HG03066 (cell line): ENCODE measurements around the gene VMO1.
A peak's percentile ranks its signal among the peaks of the same experiment; 100 is the strongest.

Experiments used
- ATAC-seq: cut with Tn5 transposase; IDR thresholded peaks from one replicate; pipeline ENCODE4 v1.9.1; 2021; ENCODE audit warnings: low read depth; ENCODE audit not compliant: unreplicated experiment

VMO1 gene, protein sequence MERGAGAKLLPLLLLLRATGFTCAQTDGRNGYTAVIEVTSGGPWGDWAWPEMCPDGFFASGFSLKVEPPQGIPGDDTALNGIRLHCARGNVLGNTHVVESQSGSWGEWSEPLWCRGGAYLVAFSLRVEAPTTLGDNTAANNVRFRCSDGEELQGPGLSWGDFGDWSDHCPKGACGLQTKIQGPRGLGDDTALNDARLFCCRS

DNA sequence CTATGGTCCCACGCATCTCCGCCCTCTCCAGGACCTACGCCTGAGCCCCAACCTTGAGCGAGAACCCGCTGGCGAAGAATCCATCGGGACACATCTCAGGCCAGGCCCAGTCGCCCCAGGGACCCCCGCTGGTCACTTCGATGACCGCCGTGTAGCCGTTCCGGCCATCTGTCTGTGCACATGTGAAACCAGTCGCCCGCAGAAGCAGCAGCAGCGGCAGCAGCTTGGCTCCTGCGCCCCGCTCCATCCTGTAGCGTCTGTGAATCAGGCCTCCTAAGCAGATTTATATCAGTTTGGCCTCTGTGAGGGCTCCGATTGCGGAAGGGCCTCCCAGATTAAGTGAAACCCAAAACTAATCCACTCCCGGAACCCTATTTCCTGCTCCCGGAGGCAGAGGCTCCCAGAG is at the start of gene VMO1:
TSS of gene VMO1 (minus strand) at position 259 of the 406 bp plus-strand sequence. CDS start at position 247, 12 bp downstream.
- ATAC-seq, result no peak

DNA sequence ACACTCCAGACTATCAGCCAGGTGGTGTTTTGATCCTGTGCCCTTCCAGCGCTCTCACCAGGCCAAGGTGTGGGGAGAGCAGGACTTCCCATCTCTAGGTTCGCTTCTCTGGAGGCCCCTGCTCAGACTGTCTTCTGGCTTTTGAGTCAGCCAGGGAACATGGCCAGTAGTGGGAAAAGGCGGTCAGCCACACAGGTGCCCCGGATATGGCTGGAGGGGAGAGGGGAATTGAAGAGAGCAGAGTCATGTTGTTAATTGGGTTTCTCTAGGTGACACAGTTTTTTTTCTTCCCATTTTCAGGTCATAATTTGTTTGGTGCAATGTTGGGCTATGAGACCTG is 48.5 kb upstream of the VMO1 start:
- no peak for ATAC-seq

DNA sequence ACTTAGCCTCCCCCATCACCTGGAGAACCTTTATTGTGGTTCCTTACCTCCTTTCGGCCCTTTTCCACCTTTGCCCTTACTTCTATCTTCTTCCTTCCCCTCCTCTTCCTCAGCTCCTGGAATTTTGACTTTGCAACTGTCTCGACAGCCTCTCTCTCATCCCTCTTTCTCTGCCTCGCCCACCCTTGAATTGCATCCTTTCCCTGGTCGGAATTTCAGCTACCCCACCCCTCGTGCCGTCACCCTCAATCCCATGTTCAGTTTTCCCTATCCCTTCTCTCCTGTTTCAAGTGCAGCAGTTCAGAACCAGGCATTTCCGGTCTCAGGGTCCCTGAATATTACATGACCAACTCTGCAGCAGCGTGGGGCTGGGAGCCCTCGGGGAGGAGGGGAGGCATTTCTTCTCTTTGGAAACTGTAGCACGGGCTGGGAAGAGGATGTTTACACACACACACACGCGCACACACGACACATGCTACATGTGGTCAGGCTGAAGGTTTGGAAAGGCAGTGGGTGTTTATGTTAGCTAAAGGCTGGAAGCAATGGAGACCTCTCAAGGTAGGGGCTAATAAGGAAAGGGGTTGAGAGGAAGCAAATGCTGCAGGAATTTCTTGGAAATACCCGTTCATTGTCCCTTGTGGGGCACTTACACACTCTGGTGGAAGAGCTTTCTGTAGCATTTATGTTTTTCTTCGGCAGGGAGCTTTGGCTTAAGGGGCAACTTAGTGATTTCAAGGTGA is 47.9 kb upstream of the VMO1 start:
- ATAC-seq, result no peak

DNA sequence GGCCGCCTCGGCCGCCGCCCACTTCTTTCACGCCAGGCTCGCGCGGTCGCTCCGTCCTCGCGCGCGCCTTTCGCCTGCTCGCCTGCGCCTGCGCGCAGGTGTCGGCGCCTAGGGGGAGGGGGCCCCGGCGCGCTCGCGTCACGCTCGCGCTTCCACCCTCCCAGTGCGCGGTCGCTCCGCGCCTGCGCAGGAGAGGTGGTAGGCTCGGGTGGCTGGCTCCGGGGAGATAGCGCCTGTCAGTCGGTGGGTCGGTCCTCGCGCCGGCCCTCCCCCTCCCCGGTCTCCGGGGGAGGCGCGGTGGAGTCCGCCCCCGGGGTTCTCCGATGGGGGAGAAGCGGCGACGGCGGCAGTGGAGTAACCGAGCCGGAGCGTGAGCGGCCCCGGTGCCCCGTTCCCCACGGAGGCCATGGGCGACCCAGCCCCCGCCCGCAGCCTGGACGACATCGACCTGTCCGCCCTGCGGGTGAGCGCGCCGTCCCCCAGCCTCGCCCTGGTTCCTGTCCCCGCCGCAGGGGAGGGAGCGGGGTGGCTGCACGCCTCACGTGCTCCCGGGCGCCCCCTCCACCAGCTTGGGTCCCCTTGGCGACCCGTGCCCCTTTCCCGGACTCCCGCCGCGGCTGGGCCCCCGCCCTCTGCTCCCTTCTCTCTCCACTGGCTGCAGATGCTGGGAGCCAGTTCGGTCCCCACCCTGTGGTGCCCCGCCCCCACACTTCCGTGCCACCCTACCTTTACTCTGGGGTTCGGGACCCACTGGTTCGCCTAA is 47.2 kb upstream of the VMO1 start, which contains the start of gene MINK1:
TSS of gene MINK1 (plus strand) at position 163 of the 763 bp plus-strand sequence. CDS start at position 407, 244 bp downstream.
- peak; percentile 74 for ATAC-seq

DNA sequence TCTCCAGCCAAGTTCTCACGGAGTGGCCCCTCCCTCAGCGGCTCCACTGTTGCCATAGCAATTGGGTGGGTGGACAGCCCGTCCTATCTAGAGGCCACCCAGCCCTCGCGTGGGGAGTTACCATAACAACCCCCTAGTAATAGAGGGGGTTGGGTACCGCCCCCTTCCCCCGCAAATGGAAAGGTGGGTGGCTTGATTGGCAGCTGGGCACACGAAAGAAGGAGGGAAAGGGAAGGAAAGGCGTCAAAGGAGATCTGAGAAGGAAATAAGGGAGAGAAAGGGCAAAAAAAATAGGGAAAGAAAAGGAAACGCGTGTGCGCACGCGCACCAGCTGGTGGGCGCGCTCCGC is 46.6 kb upstream of the VMO1 start:
- ATAC-seq, result peak; percentile 20

DNA sequence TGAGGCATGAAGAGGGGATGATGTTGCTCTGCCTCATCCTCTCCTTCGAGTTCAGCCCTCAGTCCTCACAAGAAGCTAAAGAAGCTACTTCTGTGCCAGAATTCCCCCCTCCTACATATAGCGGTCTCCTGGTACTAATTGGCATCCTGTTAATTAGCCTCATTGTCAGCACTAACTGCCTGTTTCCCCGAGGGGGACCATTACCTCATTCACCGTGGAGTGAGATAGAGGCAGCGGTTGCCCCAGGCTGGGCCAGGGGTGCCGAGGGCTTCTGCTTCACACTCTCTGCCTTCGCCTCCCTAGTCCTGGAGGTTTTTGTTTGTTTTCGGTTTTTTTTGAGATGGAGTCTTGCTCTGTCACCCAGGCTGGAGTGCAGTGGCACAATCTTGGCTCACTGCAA is 41.2 kb upstream of the VMO1 start:
- ATAC-seq, result no peak

DNA sequence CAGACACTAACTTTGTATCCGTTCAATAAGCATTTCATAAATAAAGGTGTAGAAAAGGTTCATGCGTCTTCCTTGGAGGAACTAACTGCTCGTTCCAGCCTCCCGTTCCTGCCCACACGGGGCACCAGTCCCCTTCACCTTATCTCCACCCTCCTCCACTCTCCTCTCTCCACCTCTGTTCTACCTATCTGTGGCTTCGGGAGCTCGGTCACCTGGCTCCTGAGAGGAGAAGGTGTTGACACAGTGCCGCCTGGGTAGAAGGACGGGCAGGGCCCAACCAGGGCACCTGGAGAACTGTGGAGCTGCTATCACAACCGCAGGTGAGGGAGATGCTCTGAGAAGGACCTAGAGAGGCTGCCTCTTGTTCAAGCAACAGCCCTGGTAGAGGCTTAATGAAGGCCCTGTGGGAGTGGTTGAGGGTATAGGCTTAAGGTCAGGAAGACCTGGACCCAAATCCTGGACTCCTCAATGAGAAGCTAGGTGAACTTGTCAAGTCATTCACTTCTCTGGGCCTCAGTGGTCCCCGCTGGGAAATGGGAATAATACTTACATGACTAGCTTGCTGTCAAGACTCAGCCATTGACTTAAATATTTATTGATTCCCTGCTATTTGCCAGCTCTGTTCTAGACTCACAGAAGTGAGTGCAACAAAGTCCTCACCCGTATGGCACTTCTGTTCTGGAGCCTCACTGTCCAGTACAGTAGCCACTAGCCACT is 37.4 kb upstream of the VMO1 start:
- no peak for ATAC-seq

DNA sequence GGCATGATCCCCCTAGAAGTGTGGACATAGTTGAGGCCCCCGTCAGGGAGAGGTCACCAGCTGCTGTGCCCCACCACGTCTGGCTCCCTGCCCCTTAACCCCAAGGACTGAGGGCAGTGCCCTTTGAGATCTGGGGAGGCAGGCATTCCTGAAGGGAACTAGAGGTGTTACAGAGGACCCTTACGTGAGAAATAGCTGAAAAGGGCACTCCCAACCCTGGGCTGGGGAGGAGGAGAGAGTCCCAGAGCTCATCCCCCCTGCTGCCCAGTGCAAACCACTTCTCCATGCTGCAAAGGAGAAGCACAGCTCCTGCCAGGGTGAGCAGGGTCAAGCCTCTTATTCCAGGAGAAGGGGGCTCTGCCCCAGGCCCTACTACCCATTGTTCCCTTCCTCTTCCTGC is 36.7 kb upstream of the VMO1 start:
- ATAC-seq, result no peak

DNA sequence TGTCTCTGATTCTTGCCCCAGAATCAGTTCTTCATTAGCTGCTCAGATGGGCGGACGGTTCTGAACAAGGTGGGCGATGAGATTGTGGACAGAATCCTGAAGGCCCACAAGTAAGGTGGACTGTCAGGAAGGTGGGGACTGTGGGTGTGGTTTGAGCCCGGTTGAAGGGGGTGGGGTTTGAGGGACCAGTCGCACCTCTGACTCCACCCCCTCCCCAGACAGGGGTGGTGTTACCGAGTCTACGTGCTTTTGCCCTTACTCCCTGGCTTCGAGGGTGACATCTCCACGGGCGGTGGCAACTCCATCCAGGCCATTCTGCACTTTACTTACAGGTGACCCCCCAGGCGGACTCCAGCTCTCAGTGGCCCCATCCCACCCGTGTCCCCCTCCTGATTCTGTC is 32.1 kb upstream of the VMO1 start:
- ATAC-seq, result no peak

DNA sequence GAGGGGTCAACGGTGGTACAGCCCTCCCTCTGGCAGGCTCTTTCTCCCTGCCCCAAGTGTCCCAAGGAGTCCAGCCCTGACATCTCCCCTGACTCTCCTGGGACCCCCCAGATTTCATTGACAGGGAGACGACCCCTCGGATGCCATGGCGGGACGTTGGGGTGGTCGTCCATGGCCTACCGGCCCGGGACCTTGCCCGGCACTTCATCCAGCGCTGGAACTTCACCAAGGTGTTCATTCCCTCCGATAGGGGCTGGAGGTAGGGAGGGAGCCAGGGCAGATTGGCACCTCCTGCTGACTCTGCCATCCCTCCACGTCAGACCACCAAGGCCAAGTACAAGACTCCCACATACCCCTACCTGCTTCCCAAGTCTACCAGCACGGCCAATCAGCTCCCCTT is 30.7 kb upstream of the VMO1 start:
- no peak for ATAC-seq

DNA sequence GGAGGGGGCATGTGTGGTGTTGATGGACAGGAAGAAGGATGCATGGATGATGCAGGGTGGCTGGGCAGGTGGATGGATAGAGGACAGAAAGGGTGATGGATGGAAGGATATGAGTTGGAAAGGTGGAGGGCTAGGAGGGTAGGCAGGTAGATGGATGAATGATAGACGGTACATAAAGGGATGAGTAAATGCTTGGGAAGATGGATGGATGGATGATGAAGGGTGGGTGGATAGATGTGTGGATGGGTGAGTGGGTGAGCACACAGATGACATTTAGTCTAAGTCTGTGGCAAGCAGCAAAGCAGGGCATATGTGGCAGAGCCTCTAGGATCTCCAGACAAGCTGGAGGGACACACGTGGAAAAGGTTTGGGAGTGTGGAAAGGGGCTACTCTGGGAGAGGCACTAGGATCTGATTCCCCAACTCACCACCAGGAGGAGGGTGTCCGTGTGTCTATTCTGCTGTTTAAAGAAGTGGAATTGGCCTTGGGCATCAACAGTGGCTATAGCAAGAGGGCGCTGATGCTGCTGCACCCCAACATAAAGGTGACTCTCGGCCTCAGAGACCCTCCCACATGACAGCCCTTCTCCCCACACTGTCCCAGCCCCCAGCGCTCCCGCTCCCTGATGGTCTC is 29.0 kb upstream of the VMO1 start:
- ATAC-seq, result no peak

DNA sequence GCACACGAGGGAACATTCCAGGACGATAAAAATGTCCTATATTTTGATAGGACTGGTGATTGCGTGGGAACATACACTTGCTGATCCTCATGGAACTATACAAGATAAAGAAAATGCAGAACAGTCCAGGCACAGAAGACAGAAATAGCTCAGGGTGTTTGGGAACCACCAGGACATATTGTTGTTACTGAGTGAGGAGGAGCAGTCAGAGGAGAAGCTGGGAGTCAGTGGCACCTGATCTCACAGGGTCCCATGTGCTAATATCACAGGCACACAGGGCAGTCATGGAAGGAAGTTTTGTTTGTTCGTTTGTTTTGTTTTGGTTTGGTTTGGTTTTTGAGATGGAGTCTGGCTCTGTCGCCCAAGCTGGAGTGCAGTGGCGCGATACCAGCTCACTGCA is 26.5 kb upstream of the VMO1 start:
- ATAC-seq, result no peak

DNA sequence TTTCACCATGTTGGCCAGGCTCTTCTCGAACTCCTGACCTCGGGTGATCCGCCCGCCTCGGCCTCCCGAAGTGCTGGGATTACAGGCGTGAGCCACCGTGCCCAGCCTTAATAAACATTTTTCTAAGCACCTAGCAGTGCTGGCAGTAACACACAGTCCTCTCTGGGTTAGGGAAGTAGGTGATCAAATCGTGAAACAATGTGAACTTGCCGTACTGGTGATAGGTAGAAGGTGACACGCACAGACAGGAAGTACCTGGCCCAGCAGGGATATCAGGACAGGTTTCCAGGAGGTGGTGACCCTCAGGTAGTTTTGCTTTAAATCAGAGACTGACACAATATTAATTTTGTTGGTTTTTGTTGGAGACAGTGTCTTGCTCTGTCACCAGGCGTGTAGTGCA is 25.3 kb upstream of the VMO1 start:
- ATAC-seq, result no peak

DNA sequence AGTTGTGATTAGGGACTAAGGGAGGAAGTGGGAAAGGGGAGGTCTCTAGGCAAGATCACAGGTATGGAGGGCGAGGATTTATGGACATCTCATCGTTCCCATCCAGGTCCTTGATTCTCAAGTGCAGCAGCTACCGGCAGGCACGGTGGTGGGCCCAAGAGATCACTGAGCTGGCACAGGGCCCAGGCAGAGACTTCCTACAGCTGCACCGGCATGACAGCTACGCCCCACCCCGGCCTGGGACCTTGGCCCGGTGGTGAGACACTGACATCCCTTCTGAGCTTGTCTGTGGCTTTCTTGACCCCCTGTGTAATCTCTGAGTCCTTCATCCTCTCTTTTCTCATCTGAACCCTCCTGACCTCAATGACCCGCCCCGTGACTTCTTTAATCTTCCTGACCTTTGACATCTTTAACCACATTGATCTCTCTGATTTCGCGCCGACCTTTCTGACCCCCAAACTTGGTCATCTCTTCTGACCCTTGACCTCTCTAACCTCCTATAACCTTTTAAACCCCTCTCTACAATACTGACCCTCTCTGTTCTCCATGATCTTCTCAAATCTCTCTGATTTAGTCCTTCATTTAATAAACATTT is 24.6 kb upstream of the VMO1 start:
- ATAC-seq, result no peak

DNA sequence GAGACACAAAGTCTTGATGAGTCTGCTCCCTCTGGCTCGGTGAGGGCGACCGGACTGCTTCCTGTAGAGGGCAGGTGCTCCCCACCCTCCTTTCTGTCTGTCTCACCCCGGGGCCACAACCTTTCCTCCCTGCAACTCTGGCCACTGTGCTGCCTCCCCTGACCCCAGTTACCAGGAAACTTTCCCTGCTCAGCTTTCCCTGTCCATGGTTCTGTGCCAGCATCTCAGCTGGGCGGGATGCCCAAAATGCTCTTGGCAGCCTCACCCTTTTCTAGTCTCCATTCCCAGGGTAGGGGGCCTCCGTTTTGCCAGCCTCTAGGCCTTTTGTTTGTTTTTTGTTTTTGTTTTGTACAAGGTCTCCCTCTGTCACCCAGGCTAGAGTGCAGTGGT is 22.2 kb upstream of the VMO1 start:
- ATAC-seq, result no peak

DNA sequence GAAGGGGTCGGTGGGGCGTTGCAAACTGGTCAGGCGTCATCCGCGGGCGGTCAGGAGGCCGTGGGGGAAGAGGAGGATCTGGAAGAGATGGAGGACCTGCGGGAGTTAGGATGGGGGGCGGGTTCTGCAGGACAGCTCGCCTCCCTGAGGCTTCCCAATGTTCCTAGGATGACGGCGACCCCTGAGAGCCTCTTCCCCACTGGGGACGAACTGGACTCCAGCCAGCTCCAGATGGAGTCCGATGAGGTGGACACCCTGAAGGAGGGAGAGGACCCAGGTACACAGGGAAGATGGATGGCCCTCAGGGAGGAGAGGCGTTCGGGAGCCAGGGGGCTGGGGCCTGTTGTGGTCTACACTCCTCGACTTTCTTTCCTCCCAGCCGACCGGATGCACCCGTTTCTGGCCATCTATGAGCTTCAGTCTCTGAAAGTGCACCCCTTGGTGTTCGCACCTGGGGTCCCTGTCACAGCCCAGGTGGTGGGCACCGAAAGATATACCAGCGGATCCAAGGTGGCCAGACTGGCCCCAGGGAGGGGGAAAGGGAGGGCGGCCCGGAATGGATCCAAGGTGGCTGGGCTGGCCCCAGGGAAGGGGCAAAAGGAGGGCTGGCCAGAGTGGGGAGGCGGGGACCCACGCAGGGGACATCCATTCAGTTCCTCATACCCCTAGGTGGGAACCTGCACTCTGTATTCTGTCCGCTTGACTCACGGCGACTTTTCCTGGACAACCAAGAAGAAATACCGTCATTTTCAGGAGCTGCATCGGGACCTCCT is 21.6 kb upstream of the VMO1 start:
- ATAC-seq, result no peak

DNA sequence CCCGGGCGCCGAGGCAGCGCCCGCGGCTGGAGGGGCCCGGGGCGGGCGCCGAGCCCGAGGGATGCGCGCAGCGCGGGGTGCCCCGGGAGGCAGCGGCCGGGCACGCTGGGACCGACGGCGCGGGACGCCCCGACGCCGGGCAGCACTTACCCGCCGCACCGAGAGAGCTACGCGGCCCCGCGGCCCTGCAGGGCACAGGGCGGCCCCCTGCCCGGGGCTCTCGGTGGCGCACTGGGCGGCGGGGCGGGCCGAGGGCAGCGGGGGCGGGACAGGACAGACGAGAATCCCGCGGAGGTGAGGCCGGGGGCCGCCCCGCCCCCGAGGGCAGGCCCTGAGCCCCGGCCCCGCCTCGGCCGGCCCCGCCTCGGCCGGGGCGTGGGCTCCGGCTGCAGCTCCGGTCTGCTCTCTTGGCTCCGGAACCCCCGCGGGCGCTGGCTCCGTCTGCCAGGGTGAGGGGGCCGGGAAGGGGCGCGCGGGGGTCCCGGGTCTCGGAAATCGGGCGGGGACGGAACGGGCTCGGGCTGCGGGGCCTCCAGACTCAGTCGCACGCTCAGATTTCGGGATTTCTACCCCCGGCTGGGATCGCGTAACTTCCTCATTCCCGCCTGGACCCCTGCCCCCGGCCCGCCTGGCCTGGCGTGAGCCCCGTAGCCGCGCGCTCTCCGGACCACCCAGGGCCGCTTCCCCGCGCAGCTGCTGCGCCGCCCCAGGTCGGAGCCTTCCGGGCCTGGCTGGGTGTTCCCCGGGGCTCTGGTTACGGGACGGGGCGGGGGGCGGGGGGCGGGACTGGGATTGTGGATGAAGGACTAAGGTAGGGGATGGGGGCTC is 20.8 kb upstream of the VMO1 start, which contains the start of gene PLD2:
TSS of gene PLD2 (plus strand) at position 376 of the 828 bp plus-strand sequence. CDS start 621 bp downstream, outside the sequence.
- ATAC-seq, result peak; percentile 89

DNA sequence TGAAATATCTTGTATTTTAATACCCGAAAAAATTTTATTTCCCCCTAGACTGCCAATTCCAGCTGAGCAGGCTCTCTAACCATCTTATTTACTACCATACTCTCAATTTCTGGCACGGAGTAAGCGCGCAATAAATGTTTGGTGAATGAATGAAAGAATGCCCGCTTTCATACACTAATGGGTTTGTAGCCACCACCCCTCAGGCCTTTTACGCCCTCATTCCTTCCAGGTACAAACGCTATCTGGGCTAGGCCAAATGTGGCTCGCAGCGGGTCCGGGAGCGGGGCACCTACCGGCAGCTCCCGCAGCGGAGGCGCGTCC is 20.3 kb upstream of the VMO1 start:
- ATAC-seq, result no peak

DNA sequence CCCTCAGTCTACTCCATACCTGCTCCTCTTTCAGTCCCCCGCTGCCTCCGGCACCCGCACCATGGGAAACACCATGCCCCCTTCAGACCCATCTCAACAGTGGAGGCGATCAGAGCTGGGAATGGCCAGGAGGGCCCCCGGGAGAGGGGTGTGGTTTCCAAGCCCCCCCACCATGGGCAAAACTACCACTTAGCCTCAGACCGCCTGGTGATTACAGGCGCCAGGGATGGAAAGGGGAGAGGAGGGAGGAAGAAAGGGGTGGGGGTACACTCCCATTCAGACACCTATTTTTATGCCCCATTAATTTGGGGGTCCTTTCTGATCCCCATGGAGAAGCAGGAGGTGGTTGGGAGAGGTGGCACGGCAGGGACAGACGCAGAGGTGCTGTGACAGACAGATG is 16.1 kb upstream of the VMO1 start, which contains the start of gene C17orf114:
TSS of gene C17orf114 (minus strand) at position 101 of the 400 bp plus-strand sequence.
- ATAC-seq, result no peak
